ENCODE data around the gene LGMN. TPM values are rescaled to one million over a fixed set of nuclear protein-coding genes. Genes with fewer than 3 reads are reported as not detected.

LGMN gene
- total RNA-seq (10 to 100 TPM; 18.5 to 60.1 (median 29.1) TPM), polyA plus RNA-seq (10 to 100 TPM; 34.9 to 39.5 TPM)

DNA sequence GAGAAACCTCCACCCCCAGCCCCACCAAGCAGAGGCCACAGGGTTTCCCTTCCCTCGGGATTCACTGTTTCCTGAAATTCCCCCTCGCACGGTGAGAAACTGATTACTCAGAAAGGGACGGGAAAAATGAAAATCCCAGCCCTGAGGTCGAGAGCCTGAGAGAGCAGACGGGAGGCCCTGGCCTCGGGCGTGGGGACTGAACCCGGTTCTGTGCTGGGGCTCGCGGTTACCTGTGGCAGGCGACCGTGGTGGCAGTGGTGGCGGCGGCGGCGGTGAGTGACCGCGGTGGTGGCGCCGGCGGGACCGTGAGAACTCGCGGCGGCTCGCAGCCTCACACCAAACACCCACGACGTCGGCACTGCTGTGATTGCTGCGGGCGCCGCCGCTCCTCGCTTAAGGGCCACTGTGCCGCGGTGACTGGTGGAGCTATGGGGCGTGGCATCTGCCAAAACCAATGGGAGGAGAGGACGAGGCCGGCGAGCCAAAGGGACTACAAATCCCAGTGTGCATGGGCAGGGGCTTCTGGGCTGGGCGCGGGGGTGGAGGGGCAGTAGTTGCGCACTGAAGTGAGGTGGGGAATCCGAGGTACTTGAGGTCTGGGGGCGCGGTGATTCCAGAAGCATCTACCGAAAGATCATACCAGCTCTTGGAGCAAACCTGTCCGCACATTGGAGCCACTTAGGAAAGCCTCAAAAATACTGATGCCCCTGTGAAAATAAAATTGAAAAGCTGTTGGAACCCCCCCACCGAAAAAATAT lies at the start of gene LGMN:
Gene LGMN (minus strand): TSS at position 369 of the 758 bp plus-strand sequence. CDS start 15,841 bp downstream, outside the sequence.
- no peaks in the 10 kb centered on the region for H3K9me3 ChIP-seq
- H3K36me3 ChIP-seq = no peaks in the 10 kb centered on the region
- ATAC-seq (peak; percentile 98 to 99 (median 99)), FAIRE-seq (no peak), DNase-seq (peak; percentile 95 to 98 (median 96))
- H3K4me3 ChIP-seq = peak within 1 kb of the TSS; percentile 55 to 63 (median 62)
- H3K4me1 ChIP-seq = peaks cover 0 to 3% (median 0%) of the 10 kb centered on the region in 3 donors
- H3K27me3 ChIP-seq = no peaks in the 10 kb centered on the region
- TF ChIP-seq, protein P1, sequence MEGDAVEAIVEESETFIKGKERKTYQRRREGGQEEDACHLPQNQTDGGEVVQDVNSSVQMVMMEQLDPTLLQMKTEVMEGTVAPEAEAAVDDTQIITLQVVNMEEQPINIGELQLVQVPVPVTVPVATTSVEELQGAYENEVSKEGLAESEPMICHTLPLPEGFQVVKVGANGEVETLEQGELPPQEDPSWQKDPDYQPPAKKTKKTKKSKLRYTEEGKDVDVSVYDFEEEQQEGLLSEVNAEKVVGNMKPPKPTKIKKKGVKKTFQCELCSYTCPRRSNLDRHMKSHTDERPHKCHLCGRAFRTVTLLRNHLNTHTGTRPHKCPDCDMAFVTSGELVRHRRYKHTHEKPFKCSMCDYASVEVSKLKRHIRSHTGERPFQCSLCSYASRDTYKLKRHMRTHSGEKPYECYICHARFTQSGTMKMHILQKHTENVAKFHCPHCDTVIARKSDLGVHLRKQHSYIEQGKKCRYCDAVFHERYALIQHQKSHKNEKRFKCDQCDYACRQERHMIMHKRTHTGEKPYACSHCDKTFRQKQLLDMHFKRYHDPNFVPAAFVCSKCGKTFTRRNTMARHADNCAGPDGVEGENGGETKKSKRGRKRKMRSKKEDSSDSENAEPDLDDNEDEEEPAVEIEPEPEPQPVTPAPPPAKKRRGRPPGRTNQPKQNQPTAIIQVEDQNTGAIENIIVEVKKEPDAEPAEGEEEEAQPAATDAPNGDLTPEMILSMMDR (IDR thresholded peaks at IDR 0.05) = no peak
- peak within 1 kb of the TSS; percentile 59 to 87 (median 72) for H3K27ac ChIP-seq
- 0 to 1% methylated on average over 50 of the region's 50 CpGs for WGBS, 2 donors
- intact Hi-C loops (cut with DNase I) = no loop called here

DNA sequence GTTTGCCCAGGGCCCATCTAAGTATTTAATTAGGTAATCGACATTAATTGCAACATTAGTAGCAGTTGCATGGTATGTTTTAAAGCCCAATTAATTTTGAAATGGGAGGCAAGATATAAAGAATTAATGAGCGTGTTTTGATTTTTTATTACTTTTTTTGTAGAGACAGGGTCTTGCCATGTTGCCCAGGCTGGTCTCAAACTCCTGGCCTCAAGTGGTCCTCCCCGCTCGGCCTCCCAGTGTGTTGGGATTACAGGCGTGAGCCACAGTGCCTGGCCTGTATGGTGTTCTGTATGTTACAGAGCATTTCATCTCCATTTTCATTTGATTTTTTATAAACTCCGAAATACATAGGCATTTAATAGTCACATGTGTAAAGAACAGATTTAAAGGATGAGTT lies 46.5 kb upstream of the LGMN start:
- H3K27ac ChIP-seq = peak overlapping the region in 3 of 4 donors; percentile 64 to 82 (median 81)
- no peaks in the 10 kb centered on the region for H3K9me3 ChIP-seq
- 29 to 42% methylated on average over 6 of the region's 6 CpGs for WGBS, 2 donors
- DNase-seq = no peak
- intact Hi-C loops (cut with DNase I) = no loop called here
- H3K27me3 ChIP-seq = no peaks in the 10 kb centered on the region
- H3K36me3 ChIP-seq = peaks cover 0 to 16% (median 10%) of the 10 kb centered on the region in 3 donors
- no peak for FAIRE-seq
- TF ChIP-seq, protein P1 (IDR thresholded peaks at IDR 0.05) = no peak
- H3K4me1 ChIP-seq = peaks cover 0 to 20% (median 2%) of the 10 kb centered on the region in 3 donors
- peak overlapping the region; percentile 75 to 99 (median 90) for H3K4me3 ChIP-seq
- no peak for ATAC-seq

DNA sequence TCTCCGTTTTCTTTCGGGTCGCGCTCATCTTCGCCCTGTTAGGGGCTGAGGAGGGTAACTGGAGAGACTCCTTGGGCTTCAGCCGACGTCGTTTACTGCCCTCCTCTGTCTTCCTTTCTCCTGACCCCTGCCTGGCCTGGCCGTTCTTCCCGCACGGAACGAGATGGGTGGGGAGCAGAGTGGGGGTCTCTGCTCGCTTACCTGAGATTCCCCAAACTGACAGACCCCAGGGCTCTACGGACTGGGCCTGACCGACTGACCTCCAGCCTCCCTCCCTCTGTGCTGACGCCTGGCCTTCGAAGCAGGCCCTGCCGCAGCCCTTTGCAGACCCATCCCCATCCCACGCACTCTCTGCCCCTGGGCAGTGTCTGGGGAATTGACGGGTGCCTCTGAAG lies 46.1 kb upstream of the LGMN start:
- peak; percentile 3 to 17 (median 9) for ATAC-seq
- FAIRE-seq = no peak
- 0 to 1% methylated on average over 20 of the region's 20 CpGs for WGBS, 2 donors
- TF ChIP-seq, protein P1 (IDR thresholded peaks at IDR 0.05) = no peak
- H3K9me3 ChIP-seq = no peaks in the 10 kb centered on the region
- H3K27ac ChIP-seq = peak overlapping the region; percentile 64 to 82 (median 76)
- H3K4me3 ChIP-seq = peak overlapping the region; percentile 75 to 99 (median 90)
- intact Hi-C loops (cut with DNase I) = no loop called here
- peaks cover 0 to 17% (median 0%) of the 10 kb centered on the region in 3 donors for H3K4me1 ChIP-seq
- DNase-seq = peak in 1 of 6 donors; percentile 25
- no peaks in the 10 kb centered on the region for H3K27me3 ChIP-seq
- peaks cover 0 to 16% (median 10%) of the 10 kb centered on the region in 3 donors for H3K36me3 ChIP-seq

DNA sequence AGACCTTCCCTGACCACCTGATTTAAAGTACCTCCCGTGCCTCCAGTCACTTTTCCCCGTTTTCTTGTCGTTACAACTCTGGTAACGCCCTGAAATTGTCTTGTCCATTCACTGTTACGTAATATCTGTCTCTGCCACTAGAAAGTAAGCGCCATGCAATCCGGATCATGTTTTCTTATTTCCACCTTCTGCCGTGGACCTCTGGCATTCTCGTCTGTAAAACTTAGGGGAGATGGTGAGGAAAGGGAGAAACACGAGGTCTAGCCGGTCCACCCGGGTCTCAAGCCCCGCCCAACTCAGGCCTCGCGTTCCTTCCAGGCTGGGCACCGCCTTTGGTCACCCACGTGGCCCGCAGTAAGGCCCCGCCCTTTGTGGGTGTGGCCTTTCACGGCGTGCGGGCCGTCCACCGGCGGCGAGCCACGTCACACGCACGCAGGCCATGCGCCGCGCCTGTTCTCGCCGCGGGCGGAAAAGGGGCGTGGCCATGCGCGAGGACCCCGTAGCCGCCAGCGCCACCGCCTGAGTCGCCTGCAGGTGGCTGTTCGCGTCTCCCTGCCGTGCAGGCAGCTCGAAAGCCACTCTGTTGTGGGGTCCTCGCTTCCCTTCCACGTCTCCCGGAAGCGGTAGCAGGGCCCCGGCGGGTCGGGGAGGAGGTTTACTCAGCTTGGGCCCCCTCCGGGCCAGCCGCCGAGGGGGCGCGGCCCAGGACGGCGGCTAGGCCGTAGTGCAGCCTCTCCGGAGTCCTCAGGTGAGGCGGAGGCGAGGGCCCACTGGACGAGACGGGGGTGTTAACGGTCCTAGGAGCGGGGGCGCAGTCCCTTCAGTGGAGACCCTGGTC lies 45.5 kb upstream of the LGMN start, which contains the start of gene GOLGA5:
Gene GOLGA5 (plus strand): TSS at position 597 of the 838 bp plus-strand sequence. CDS start 3,133 bp downstream, outside the sequence.
- intact Hi-C loops (cut with DNase I) = no loop called here
- FAIRE-seq = peak; percentile 13
- peak; percentile 94 to 98 (median 96) for ATAC-seq
- Histone ChIP-seq H3K36me3 (peaks cover 0 to 16% (median 10%) of the 10 kb centered on the region in 3 donors), H3K4me1 (peaks cover 0 to 17% (median 0%) of the 10 kb centered on the region in 3 donors), H3K4me3 (peak within 1 kb of the TSS; percentile 75 to 99 (median 90)), H3K9me3 (no peaks in the 10 kb centered on the region), H3K27me3 (no peaks in the 10 kb centered on the region), H3K27ac (peak within 1 kb of the TSS; percentile 64 to 82 (median 76))
- 1 to 2% methylated on average over 38 to 71 of the region's 71 CpGs for WGBS, 2 donors
- peak; percentile 95 to 99 (median 99) for DNase-seq
- TF ChIP-seq, protein P1 (IDR thresholded peaks at IDR 0.05) = no peak
